Fibroblast of mammary gland (primary cell): ENCODE data around the gene TMUB1.

ENCODE experiments used
- DNase-seq: peaks from one replicate; pipeline ENCODE4 v3.0.0-alpha.2; 2010; ENCODE audit warnings: low read depth
- H3K4me3 ChIP-seq: 2 replicates; pipeline ENCODE4 v1.5.1; 2011; ENCODE audit warnings: low read depth, mild to moderate bottlenecking, low read length, moderate library complexity; ENCODE audit not compliant: control insufficient read depth
- CTCF ChIP-seq: conservative IDR thresholded peaks from 2 replicates; pipeline ENCODE4 v1.5.1; 2011; ENCODE audit warnings: low read depth, low read length, inconsistent platforms; ENCODE audit not compliant: control insufficient read depth, insufficient read depth

The TMUB1 gene

GRCh38 chr7:151057989-151058780 is 25.1 kb downstream of the TMUB1 start:
- H3K4me3 ChIP-seq: peak overlapping the region; percentile 78
- no peak for TF ChIP-seq CTCF
- peak; percentile 99 for DNase-seq

- DNase-seq: no peak
- TF ChIP-seq CTCF: no peak
- H3K4me3 ChIP-seq: peak within 1 kb of the TSS; percentile 78
Measured at GRCh38 chr7:151057506-151057988, 25.7 kb downstream of the TMUB1 start, which contains the start of gene CDK5. Gene CDK5 (minus strand): TSS chr7:151057897. CDS start chr7:151057848, 49 bp downstream.

DNA sequence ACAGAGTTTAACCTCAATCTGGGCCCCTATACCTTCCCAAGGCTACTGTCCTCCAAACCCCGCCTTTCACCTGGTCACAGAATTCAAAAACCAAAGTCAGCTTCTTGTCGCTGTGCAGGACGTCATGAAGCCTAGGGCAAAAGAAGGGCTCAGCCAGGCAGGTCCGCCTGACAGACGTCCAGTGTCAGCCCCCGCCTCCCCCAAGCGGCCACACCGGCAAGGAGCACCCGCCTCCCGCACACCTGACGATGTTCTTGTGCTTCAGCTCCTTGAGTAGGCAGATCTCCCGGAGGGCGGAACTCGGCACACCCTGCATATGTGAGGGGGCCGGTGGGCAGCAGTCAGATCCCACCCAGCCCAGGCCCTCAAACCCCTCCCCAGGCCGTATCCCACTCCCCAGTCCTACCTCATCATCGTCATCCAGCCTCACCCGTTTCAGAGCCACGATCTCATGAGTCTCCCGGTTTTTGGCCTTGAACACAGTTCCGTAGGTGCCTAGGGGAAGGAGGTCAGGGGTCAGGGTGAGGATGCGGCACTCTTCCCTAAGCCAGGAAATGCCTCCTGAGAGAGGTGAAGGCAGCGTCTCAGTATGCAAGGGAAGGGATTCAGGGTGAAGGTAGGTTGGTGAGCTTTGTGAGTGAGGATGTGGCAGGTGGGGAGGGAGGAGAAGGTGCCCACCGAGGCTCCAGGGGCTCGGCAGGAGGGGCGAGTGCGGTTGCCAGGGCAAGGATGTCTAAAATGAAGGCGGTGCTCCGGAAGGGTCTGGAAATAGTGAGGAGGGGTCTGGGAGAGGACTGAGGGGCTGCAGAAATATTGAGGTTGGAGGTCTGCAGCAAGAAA is 26.4 kb downstream of the TMUB1 start:
- H3K4me3 ChIP-seq: peak overlapping the region; percentile 78
- DNase-seq: no peak
- TF ChIP-seq CTCF: no peak

DNA sequence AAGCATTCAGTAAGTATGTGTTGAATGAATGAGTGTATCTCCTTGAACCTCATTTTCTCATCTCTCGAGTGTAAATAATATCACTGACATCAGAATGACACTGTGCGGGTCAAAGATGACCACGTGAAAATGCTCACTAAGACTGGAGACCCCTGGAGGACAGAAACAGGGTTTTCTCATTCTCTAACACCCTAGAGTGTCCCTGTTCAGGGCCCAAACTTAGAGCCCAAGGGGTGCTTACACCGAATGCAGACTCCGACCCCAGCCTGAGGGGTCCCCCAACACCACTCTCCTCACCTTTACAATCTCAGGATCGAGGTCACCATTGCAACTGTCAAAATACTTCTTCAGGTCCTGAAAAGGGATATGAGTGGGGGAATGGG is 27.0 kb downstream of the TMUB1 start:
- no peak overlapping the region for H3K4me3 ChIP-seq
- DNase-seq: no peak
- TF ChIP-seq CTCF: no peak

DNA sequence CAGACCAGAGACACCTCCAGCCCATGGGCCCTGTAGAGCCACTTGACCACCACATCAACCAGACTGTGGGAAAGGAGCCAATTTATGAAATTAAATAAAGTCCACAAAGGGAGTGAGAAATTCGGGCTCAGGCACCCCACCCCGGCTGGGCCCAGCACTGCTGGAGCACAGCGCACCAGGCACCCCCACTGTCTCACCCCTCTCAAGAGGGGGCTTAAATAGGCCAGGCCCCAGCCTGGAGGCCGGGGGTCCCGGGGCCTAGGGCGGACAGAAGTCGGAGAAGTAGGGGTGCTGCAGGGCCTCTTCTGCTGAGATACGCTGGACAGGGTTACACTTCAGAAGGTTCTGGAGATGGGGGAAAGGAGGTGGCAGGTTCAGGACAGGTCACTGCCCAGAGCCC is 29.5 kb downstream of the TMUB1 start:
- no peak for DNase-seq
- no peak for TF ChIP-seq CTCF
- H3K4me3 ChIP-seq: no peak overlapping the region

GRCh38 chr7:151053096-151053495 is 30.2 kb downstream of the TMUB1 start:
- TF ChIP-seq CTCF: no peak

More at GRCh38 chr7:151053096-151053495, 30.2 kb downstream of the TMUB1 start:
- DNase-seq: no peak
- no peak overlapping the region for H3K4me3 ChIP-seq
